Measurements from ENCODE around the gene CACNA1I.
"Not testable (repeated sequence)": the region's sequence is repeated elsewhere in the genome, so short reads cannot be mapped to it uniquely, and the experiment has no call there.

CACNA1I gene

DNA sequence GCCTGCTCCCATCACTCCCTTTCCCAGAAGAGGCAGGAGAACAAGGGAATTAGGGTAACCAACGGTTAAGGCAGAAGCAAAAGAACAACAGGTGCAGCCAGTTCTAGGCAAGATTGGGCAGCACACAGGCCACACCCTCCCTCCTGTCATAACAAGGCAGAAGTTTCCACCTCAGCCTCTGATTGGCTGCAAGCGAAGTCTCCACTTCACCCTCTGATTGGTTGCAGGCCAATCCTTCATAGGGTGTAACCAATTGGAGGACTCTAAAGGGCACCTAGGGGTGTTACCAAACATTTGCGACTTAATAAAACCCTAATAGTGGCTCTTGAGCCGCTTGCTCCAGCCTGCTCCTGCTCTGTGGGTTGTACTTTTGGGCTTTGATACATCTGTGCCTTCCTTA, 153.8 kb downstream of the CACNA1I start:
- no peak for DNase-seq

DNA sequence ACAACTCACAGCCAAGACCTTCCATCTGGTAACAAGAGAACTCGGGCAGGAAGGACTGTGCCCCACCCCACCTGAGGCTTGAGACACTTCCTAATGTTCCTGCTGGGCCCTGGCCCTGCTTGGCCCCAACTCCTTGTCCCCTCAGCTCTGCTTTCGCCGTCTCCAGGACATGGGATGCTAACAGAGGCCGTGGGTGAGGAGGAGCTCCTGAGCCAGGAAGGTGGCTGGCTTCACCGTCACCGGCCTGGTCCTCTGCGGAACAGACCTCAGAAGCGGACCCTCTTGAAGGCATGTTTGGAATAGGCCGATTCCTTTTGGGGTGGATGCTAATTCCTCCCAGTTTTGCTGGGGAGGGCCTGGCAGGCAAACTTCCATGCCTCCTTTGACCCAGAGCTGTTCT, 154.3 kb downstream of the CACNA1I start:
- DNase-seq = no peak

DNA sequence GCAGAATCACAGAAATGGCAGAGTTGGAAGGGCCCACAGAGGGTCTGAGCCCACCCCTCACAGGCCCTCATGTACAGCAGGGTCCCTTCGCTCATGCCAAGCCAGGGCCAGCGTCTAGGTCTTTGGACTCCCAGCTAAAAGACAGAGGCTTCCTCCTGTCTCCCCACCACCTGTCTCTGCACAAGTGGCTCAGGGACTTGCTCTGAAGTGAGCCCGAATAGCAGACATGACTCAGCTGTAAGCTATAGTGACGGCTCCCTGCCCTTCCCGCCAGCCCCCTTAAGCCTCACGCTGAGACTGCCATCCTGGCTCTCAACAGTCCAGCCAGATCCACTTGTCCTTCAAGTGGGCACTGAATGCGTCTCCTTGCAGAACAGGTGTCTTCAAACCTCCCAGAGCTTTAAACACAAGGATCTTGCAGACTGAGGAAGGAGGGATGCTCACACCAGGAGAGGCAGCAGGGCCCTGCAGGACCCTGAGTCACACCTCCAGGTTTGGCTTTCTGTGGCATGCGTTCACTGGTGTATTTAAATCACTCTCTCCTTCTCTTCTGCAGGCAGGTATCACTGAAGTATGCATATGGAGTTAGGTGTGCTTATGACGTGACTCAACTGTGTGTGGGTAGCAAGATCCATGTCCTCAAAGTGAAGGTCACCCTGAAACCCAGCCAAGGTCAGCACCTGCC, 154.9 kb downstream of the CACNA1I start:
- DNase-seq = peak; percentile 11

DNA sequence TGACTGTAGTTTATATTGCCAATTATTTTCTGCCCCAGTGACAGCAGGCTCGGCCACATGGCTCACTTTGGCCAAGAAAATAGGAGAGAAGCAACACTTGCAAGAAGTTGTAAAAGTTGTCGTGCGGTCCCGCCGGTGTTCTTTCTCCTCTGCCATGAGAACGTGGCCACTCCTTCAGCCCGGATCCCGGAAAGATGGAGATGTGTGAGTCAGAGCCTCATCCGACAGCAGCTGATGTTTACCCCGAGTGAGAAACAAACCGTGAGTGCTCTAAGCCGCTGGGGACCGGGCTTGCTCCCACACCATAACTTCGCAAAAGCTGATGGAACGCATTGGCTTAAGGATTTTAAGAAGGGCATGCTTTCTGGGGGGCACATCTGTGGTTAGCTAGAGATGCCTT, 157.0 kb downstream of the CACNA1I start:
- DNase-seq = no peak

DNA sequence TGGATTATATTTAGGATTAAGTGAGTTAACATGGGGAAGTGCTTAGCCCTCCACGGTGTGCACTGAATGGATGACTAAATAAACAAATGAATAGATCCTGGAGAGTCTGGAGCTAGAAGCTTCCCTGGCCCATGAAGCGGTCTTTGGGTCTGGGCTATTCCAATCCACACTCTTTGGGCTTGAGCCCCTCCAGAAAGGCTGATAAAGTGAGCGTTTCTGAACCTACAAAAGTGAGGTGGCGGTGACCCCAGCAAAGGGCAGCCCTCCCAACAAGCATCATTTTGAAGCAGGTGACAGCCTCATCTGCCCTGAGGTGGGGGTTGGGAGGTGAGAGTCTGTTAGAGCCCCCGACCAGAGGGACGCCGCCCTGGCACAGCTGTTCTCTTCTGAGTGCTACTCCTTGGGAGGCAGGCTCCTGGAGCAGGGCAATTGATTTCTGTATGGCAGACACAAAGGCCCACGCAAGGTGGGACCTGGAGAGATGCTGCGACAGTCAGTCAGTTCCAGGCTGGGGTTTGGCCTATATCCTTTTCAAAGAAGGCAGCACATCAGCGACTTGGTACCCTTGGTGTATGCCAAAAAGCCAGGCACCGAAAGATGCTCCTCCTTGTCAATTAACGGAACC, 157.8 kb downstream of the CACNA1I start:
- no peak for DNase-seq

DNA sequence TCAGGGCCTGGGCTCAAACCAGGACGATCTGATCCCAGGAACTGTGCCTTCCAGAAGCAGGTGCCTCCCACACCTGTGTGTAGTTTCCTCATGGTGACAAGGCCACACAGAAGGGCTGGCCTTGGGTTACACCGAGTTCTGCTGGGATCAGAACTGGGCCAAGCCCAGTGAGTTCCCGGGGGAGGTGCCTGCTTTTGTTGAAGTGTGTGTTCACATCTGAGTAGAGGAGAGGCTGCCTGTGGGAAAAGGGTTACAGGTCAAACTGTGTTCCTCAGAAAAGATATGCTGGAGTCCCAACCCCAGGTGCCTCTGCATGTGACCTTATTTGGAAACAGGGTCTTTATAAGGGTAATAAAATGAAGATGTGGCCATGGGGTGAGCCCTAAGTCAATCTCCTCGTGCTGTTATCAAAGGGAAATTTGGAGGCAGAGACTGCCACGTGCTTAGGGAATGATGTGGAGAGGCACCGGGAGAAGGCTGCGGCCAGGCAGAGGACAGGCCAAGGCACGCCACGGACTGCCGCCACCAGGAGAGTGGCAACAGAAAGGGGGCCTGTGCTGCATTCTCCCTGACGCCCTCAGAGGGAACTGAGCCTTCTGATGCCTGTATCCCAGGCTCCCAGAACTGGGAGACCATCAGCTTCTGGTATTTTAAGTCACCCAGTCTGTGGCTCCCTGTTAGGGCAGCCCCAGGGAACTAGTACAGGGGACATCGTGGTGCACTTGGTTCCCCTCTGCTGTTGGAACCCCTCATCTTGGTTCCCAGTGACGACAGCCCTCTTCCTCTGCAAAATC, 158.8 kb downstream of the CACNA1I start:
- DNase-seq = no peak

DNA sequence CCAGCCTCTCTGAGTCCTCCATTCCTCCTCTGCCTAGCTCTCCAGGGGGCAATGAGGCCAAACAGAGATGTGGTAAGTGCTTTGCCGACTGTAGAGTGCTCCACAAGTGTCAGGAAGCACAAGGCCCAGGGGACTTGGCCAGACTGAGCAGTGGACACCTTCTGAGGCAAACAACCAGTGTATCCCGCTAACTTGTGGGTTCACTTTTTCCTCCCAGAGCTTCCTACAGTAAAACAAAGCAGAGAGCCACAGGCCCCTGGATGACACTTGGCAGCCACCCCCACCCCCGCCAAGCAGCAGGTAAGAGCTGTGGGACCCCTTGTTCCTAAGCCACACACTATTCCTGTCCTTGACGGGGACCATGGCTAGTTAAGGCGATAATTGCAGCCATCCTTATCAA, 160.9 kb downstream of the CACNA1I start:
- no peak for DNase-seq

DNA sequence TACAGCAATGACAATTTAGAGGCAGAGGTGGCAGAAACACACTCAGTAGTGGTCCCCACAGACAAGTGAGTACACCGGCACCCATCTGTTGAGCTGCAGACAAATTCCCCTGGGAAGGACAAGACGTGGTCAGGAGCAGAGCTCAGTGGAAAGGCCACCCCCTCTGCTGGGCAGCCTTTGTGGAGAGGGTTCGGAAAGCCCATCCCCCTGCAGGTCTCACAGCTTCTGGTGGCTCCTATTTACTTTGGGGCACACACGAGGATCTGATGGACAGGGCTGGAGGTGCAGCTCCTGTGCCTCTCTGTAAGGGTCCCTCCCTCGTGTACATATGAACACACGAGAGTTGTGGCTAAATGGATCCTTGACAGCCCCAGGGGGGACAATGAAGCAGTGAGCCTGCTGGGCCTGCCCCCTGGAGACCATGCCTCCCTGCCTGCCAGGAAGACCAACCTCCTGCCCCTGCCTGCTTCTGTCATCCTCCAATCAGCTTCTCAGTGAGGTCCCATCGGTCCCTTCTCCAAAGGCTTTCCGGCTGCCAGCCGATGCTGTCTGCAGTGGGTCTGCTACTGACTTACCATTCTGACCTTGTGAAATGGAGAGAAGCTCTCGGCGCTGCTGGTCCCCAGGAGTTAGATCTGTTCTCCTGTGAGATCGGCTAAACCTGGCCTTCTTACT, 161.5 kb downstream of the CACNA1I start:
- no peak for DNase-seq

DNA sequence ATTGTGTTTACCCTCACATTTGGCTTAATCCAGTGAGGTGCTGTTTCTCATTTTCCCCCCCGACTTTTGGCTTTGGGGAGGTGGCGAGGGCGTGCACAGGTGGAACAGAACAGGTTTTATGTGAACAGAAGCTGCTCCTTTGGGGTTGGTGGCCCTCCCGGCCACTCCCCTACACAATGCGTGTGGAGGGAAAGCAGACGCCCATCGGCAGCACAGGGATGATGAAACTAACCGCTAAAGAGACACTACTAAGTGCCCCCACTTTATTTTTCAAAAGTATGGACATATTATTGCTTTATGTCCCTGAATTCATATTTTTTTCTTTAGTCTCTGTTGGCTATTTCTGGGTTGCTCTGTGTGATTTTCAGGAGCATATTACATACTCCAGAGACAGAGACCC, 162.1 kb downstream of the CACNA1I start:
- no peak for DNase-seq

DNA sequence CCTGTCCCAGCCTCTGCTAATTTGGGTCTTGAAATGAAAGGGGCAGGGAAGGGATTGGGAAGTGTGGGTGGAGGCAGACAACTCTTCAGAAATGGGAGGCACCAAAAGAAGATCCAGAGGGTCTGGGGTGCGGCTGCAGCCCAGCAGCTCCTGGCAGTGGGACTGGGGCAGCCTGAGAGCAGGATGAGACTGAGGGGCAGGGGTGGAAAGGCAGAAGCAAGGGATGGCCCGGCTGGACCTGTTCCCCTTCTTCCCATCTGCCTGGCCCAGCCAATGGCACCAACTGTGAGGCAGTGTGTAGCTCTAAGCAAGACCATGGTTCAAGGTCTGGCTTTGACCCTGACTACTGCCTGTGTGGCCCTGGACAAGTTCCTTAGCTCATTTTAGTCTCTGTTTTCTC, 162.6 kb downstream of the CACNA1I start:
- DNase-seq = no peak

DNA sequence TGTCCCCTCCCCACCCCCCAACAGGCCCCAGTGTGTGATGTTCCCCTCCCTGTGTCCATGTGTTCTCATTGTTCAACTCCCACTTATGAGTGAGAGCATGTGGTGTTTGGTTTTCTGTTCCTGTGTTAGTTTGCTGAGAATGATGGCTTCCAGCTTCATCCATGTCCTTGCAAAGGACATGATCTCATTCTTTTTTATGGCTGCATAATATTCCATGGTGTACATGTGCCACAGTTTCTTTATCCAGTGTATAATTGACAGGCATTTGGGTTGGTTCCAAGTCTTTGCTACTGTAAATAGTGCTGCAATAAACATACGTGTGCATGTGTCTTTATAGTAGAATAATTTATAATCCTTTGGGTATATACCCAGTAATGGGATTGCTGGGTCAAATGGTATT, 163.5 kb downstream of the CACNA1I start:
- DNase-seq = not testable (repeated sequence)

DNA sequence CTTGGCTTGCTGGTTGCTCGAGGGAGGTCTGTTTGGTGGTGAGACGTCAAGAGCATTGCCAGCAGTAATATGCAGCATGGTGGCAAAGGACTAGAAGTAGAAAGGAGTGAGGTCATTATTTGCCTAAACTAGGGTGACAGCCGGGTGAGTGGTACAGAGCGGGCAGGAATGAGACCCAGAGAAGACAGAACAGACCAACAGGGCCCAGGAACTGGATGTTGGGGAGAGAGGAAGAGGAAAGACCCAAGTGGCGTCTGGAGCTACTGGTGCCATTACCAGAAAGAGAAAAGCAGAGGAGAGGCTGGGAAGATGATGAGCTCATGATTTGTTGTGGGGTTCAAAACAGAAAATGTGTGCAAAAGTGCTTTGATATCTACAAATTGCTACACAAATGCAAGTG, 164.3 kb downstream of the CACNA1I start:
- DNase-seq = no peak

DNA sequence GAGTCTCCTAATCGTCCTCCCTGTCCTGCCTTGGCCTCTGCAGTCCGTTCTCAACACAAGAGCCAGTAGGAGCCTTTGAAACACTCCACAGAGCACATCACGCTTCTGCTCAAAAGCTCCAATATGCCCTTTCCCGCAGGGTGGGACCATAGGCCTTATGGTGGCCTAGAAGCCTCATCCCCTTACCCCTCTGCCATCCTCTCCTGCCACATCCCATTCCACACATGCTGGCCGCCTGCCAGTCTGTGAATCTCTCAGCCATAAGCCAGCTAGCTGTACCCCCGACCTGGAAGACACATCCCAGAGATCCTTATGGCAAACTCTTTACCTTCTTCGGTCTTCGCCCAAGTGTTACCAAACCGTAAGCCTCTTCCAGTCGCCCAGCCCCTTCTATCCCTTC, 165.2 kb downstream of the CACNA1I start:
- no peak for DNase-seq

DNA sequence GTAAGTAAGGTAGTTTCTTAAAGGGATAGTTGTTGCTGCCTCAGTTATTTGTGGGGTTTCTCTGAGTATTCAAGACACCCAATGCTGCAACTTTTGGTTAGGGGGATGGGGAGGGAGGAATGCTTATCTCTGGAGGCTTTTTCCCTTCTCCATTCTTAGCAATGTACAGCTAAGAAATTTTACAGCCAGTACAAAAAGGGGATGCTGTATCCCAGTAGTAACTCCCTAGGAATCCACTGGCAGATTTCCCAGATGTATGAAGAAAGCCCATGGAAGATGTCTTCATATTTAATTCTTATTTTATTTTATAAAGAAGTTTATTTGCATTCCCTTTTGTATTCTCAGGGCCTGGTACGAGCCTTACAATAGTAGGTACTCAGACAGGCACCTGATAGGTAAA, 168.2 kb downstream of the CACNA1I start:
- DNase-seq = no peak

Data from NCI-H2029 treated with DMSO at 0.1 percent for 48 hours (cell line).